SK-N-SH (cell line): Measurements from ENCODE around the gene HTN1. TPM values are rescaled to one million over a fixed set of nuclear protein-coding genes. Genes with fewer than 3 reads are reported as not detected.
"Not testable (repeated sequence)": the region's sequence is repeated elsewhere in the genome, so short reads cannot be mapped to it uniquely, and the experiment has no call there.

Experiments
- CTCF ChIA-PET: fragments of 300-600, 350-600 bp; formaldehyde crosslinking; extraction: SDS; loops from one replicate; lab custom pipeline; 2021; lab: Yijun Ruan, JAX
- POLR2A ChIA-PET: fragments of 350-600 bp; sonication (Branson Sonifier 250); formaldehyde crosslinking; extraction: SDS; loops from one replicate; lab custom pipeline; 2020; ENCODE audit warnings: antibody characterized with exemption, inconsistent platforms; lab: Yijun Ruan, JAX
- DNase-seq: peaks from one replicate; pipeline ENCODE4 v3.0.0; 2012
- H2AFZ ChIP-seq: fragments of 200-600 bp; sonication (generic); 2 replicates; pipeline ENCODE4 v1.8.1; 2016; ENCODE audit warnings: antibody characterized with exemption, mild to moderate bottlenecking, low read depth
- H3F3A ChIP-seq: fragments of 200-600 bp; sonication (generic); replicated peaks from 2 replicates; pipeline ENCODE3; 2016; ENCODE audit warnings: antibody characterized with exemption, mild to moderate bottlenecking; ENCODE audit not compliant: insufficient read depth
- H3K27ac ChIP-seq, 2 experiments: fragments of 200-500 bp in 1 of 2; fragments of 200-600 bp in 1 of 2; sonication (Bioruptor generic) in 1 of 2; sonication (generic), shearing (Covaris generic) in 1 of 2; 2 replicates each; pipeline versions ENCODE4 v1.5.1 to v1.6.1; 2014 to 2016; ENCODE audit warnings: low read depth in 2 of 2, inconsistent platforms in 1 of 2, low read length in 1 of 2, mild to moderate bottlenecking in 1 of 2, mixed read lengths in 1 of 2
- H3K27me3 ChIP-seq: fragments of 200-600 bp; sonication (generic), shearing (Covaris generic); 2 replicates; pipeline ENCODE4 v1.6.1; 2016; ENCODE audit warnings: mixed run types; ENCODE audit not compliant: insufficient read depth
- H3K36me3 ChIP-seq, 2 experiments: fragments of 200-500 bp in 1 of 2; fragments of 200-600 bp in 1 of 2; sonication (Bioruptor generic) in 1 of 2; sonication (generic) in 1 of 2; replicated peaks in 1 of 2; 2 replicates each; pipeline versions ENCODE3 to v1.5.1; 2014 to 2016; ENCODE audit warnings: low read length in 1 of 2, mild to moderate bottlenecking in 1 of 2; ENCODE audit not compliant: insufficient read depth in 2 of 2, control insufficient read depth in 1 of 2
- H3K4me1 ChIP-seq, 2 experiments: fragments of 200-500 bp in 1 of 2; fragments of 200-600 bp in 1 of 2; sonication (Bioruptor generic) in 1 of 2; sonication (generic), shearing (Covaris generic) in 1 of 2; 2 replicates each; pipeline versions ENCODE4 v1.5.1 to v1.6.1; 2014 to 2016; ENCODE audit warnings: low read depth in 1 of 2, low read length in 1 of 2, mixed run types in 1 of 2; ENCODE audit not compliant: insufficient read depth in 2 of 2, control insufficient read depth in 1 of 2
- H3K4me2 ChIP-seq: fragments of 200-600 bp; sonication (generic), shearing (Covaris generic); 2 replicates; pipeline ENCODE4 v1.6.1; 2017; ENCODE audit warnings: mixed run types
- H3K4me3 ChIP-seq, 2 experiments: fragments of 200-500 bp in 1 of 2; fragments of 200-600 bp in 1 of 2; sonication (Bioruptor generic) in 1 of 2; sonication (generic), shearing (Covaris generic) in 1 of 2; 2 replicates each; pipeline versions ENCODE4 v1.5.1 to v1.8.1; 2014 to 2016; ENCODE audit warnings: low read depth in 2 of 2, inconsistent platforms in 1 of 2, low read length in 1 of 2, mild to moderate bottlenecking in 1 of 2, mixed read lengths in 1 of 2, moderate library complexity in 1 of 2
- H3K79me2 ChIP-seq: fragments of 200-600 bp; sonication (generic); 2 replicates; pipeline ENCODE4 v1.8.1; 2017; ENCODE audit warnings: mild to moderate bottlenecking; ENCODE audit not compliant: insufficient read depth
- H3K9ac ChIP-seq: fragments of 200-600 bp; sonication (generic); 2 replicates; pipeline ENCODE4 v1.6.1; 2017; ENCODE audit warnings: mixed run types
- H3K9me2 ChIP-seq: fragments of 200-600 bp; sonication (generic); 2 replicates; pipeline ENCODE4 v1.6.1; 2017; ENCODE audit warnings: mixed run types
- H3K9me3 ChIP-seq: fragments of 200-600 bp; sonication (generic); 2 replicates; pipeline ENCODE4 v1.6.1; 2017; ENCODE audit warnings: mixed run types, mild to moderate bottlenecking, moderate library complexity
- H4K20me1 ChIP-seq: fragments of 200-600 bp; sonication (generic); 2 replicates; pipeline ENCODE4 v1.6.1; 2017; ENCODE audit warnings: mild to moderate bottlenecking, mixed run types; ENCODE audit not compliant: insufficient read depth
- FOXJ3 ChIP-seq: sonication (generic); formaldehyde crosslinking; IDR thresholded peaks from 2 replicates; pipeline ENCODE4 v1.5.1; 2020; ENCODE audit warnings: mild to moderate bottlenecking, missing genetic modification reagents
- WGBS: methylation state at CpG from one replicate; pipeline ENCODE4 v1.1.6; 2017; ENCODE audit warnings: low lambda C conversion rate; 5-methylcytosine and 5-hydroxymethylcytosine counted together
- polyA plus RNA-seq, 3 experiments: library from polyadenylated mRNA; depleted of rRNA; stranded (reverse); fragments of >200 nt; gene quantifications; 2 replicates each; pipeline ENCODE4 v1.2.3, GENCODE V29; 2012

Gene HTN1
- polyA plus RNA-seq, 1 of the 3 experiments (the other 2 are of a cell fraction) = not detected

- H3F3A ChIP-seq, H3K79me2 ChIP-seq, H3K27me3 ChIP-seq, H3K4me2 ChIP-seq, H3K9me2 ChIP-seq, H4K20me1 ChIP-seq, H3K27ac ChIP-seq, CTCF ChIA-PET, DNase-seq, H3K4me1 ChIP-seq, H3K9ac ChIP-seq, H3K4me3 ChIP-seq, H3K36me3 ChIP-seq, H3K9me3 ChIP-seq, H2AFZ ChIP-seq, POLR2A ChIA-PET: not testable (repeated sequence)
- 7% methylated on average over 3 of the region's 18 CpGs for WGBS
Observed at GRCh38 chr4:70037559-70037958, 12.7 kb upstream of the HTN1 start.

GRCh38 chr4:70039928-70040327, 10.3 kb upstream of the HTN1 start:
- POLR2A ChIA-PET, DNase-seq, H3K27ac ChIP-seq, H3K9me2 ChIP-seq, H3K4me3 ChIP-seq, H3K9me3 ChIP-seq, H3K79me2 ChIP-seq, H2AFZ ChIP-seq, H4K20me1 ChIP-seq, H3K4me1 ChIP-seq, H3K36me3 ChIP-seq, CTCF ChIA-PET, H3K27me3 ChIP-seq, H3F3A ChIP-seq, H3K9ac ChIP-seq, H3K4me2 ChIP-seq: not testable (repeated sequence)

GRCh38 chr4:70041652-70042286, 8.5 kb upstream of the HTN1 start:
- Histone ChIP-seq H3K9me3 (no peaks in the 10 kb centered on the region), H3K4me3 (no peak overlapping the region), H3K9ac (no peak overlapping the region), H3K27ac (no peak overlapping the region), H3K4me1 (no peaks in the 10 kb centered on the region), H3K9me2 (no peaks in the 10 kb centered on the region), H3K4me2 (no peak overlapping the region), H3F3A (no peaks in the 10 kb centered on the region), H3K27me3 (no peaks in the 10 kb centered on the region), H3K36me3 (no peaks in the 10 kb centered on the region), H3K79me2 (no peaks in the 10 kb centered on the region), H4K20me1 (no peaks in the 10 kb centered on the region), H2AFZ (no peak overlapping the region)
- 4% methylated on average over 6 of the region's 7 CpGs for WGBS
- no peak for DNase-seq
- POLR2A ChIA-PET = no interaction called here
- CTCF ChIA-PET = no interaction called here
- no peak for TF ChIP-seq FOXJ3 (CRISPR knock-in tag)

- CTCF ChIA-PET, H3K9me3 ChIP-seq, H3K9me2 ChIP-seq, H3K9ac ChIP-seq, DNase-seq, H3K4me2 ChIP-seq, H2AFZ ChIP-seq, H4K20me1 ChIP-seq, H3F3A ChIP-seq, POLR2A ChIA-PET, H3K79me2 ChIP-seq, H3K36me3 ChIP-seq, H3K27ac ChIP-seq, H3K4me3 ChIP-seq, H3K27me3 ChIP-seq, H3K4me1 ChIP-seq: not testable (repeated sequence)
- WGBS = 3% methylated on average over 1 of the region's 1 CpG
Observed at GRCh38 chr4:70056534-70056933, 6.3 kb downstream of the HTN1 start.
